Right lobe of liver (tissue), 6 donors: ENCODE data around the gene SV2C. TPM values are rescaled to one million over a fixed set of nuclear protein-coding genes. Genes with fewer than 3 reads are reported as not detected.

Experiments used
- ATAC-seq, 4 donors: fragments of 200-7000 bp; cut with Tn5 transposase; one replicate each; pipeline ENCODE4 v1.9.1; 2020; ENCODE audit warnings: mild to moderate bottlenecking in 4 of 4, moderate library complexity in 4 of 4
- DNase-seq, 3 donors: peaks; one replicate each; pipeline ENCODE4 v3.0.0-alpha.2; 2020
- H3K27ac ChIP-seq, 3 donors: fragments of 200-600 bp; one replicate each; pipeline ENCODE4 v1.8.0; 2022
- H3K27me3 ChIP-seq, 2 donors: fragments of 200-600 bp; one replicate each; pipeline ENCODE4 v1.8.0; 2022
- H3K36me3 ChIP-seq, 4 donors: fragments of 200-600 bp; sonication (generic) in 1 of 4; one replicate each; pipeline versions ENCODE4 v1.5.1 to v1.8.0; 2017 to 2022; ENCODE audit warnings: control low read depth in 1 of 4
- H3K4me1 ChIP-seq, 4 donors: fragments of 200-600 bp; sonication (generic) in 1 of 4; one replicate each; pipeline versions ENCODE4 v1.5.1 to v1.8.0; 2017 to 2022; ENCODE audit warnings: control low read depth in 1 of 4
- H3K4me3 ChIP-seq, 3 donors: fragments of 200-600 bp; one replicate each; pipeline ENCODE4 v1.8.0; 2022
- H3K9me3 ChIP-seq, 4 donors: fragments of 200-600 bp; sonication (generic) in 1 of 4; one replicate each; pipeline versions ENCODE4 v1.5.1 to v1.8.0; 2017 to 2022; ENCODE audit warnings: control low read depth in 1 of 4
- CTCF ChIP-seq, 4 donors: fragments of 200-600 bp in 3 of 4; fragments of 450-650 bp in 1 of 4; IDR thresholded peaks; one replicate each; pipeline versions ENCODE4 v1.5.1 to v1.8.0; 2016 to 2022; ENCODE audit warnings: antibody characterized with exemption in 4 of 4, mild to moderate bottlenecking in 2 of 4
- POLR2A ChIP-seq: fragments of 450-650 bp; IDR thresholded peaks from one replicate; pipeline ENCODE4 v1.6.1; 2017; ENCODE audit warnings: antibody characterized with exemption, mild to moderate bottlenecking
- WGBS: methylation state at CpG from one replicate; pipeline ENCODE4 v1.1.6; 2018; ENCODE audit warnings: low coverage, low lambda C conversion rate; ENCODE audit not compliant: insufficient coverage; ENCODE audit errors: missing lambda C conversion rate; 5-methylcytosine and 5-hydroxymethylcytosine counted together
- intact Hi-C, 2 donors: fragments of 100-400 bp; cut with DNase I; formaldehyde crosslinking; loops; one replicate each; pipeline versions ENCODE4 v1.11.2 to v1.14.1; 2022
- total RNA-seq, 6 experiments: library from RNA; depleted of rRNA in 2 of 6; stranded (reverse); fragments of >200 nt in 2 of 6; fragmentation: NEBNext Ultra II Directional in 3 of 6; extraction: Animal tissue kit (Norgen Biotek cat#: 25700) in 3 of 6; gene quantifications; one replicate each; pipeline versions ENCODE4 v1.1.0 to v1.2.4, GENCODE V29; 2016 to 2023
- donor health status: DM: no; HTN: yes; CAD: no.
- donor health status: DM: no; HTN: no; CAD: no.
- donor health status: DM: no; HTN: no; CAD: no.
- donor health status: DM: no; HTN: yes; CAD: no.
- donor health status: DM: no; HTN: yes; CAD: no.

SV2C gene
- total RNA-seq, 6 experiments from 2014 or later, result under 0.01 to 0.05 (median 0.01) TPM; not detected in 2

GRCh38 chr5:76303921-76304320 lies 220.7 kb downstream of the SV2C start:
- 34% methylated on average over 4 of the region's 7 CpGs for WGBS
- ATAC-seq (peak; percentile 67 to 80 (median 76)), DNase-seq (peak; percentile 69 to 74 (median 72))
- Histone ChIP-seq H3K9me3 (no peaks in the 10 kb centered on the region), H3K36me3 (no peaks in the 10 kb centered on the region), H3K4me1 (peaks cover 0 to 42% (median 12%) of the 10 kb centered on the region in 4 donors), H3K27ac (peak overlapping the region; percentile 36 to 50 (median 39)), H3K4me3 (no peak overlapping the region), H3K27me3 (no peaks in the 10 kb centered on the region)
- TF ChIP-seq CTCF (IDR thresholded peaks at IDR 0.05) (no peak), POLR2A (peak; percentile 9)
- intact Hi-C loops, result no loop called here

GRCh38 chr5:76305269-76305668 lies 222.1 kb downstream of the SV2C start:
- H3K9me3 ChIP-seq, result no peaks in the 10 kb centered on the region
- intact Hi-C loops, result no loop called here
- no peak overlapping the region for H3K4me3 ChIP-seq
- DNase-seq, result no peak
- H3K4me1 ChIP-seq, result peaks cover 0 to 32% (median 9%) of the 10 kb centered on the region in 4 donors
- TF ChIP-seq CTCF (IDR thresholded peaks at IDR 0.05), result no peak
- no peak for TF ChIP-seq POLR2A
- no peaks in the 10 kb centered on the region for H3K27me3 ChIP-seq
- H3K27ac ChIP-seq, result peak overlapping the region in 1 of 3 donors; percentile 52
- H3K36me3 ChIP-seq, result no peaks in the 10 kb centered on the region
- 45% methylated on average over 2 of the region's 2 CpGs for WGBS
- ATAC-seq, result peak; percentile 29 to 46 (median 42)

- WGBS, result 80% methylated on average over 1 of the region's 1 CpG
- peaks cover 0 to 32% (median 9%) of the 10 kb centered on the region in 4 donors for H3K4me1 ChIP-seq
- H3K27me3 ChIP-seq, result no peaks in the 10 kb centered on the region
- no peak for ATAC-seq
- DNase-seq, result no peak
- H3K9me3 ChIP-seq, result no peaks in the 10 kb centered on the region
- H3K36me3 ChIP-seq, result no peaks in the 10 kb centered on the region
- TF ChIP-seq CTCF (IDR thresholded peaks at IDR 0.05), result no peak
- no peak for TF ChIP-seq POLR2A
- H3K4me3 ChIP-seq, result no peak overlapping the region
- intact Hi-C loops, result no loop called here
- H3K27ac ChIP-seq, result no peak overlapping the region
These were observed 222.6 kb downstream of the SV2C start for GRCh38 chr5:76305775-76306174.

GRCh38 chr5:76310208-76310607 lies 227.0 kb downstream of the SV2C start:
- intact Hi-C loops, result no loop called here
- no peak overlapping the region for H3K4me3 ChIP-seq
- no peak for DNase-seq

More at GRCh38 chr5:76310208-76310607, 227.0 kb downstream of the SV2C start:
- Histone ChIP-seq H3K36me3 (no peaks in the 10 kb centered on the region), H3K4me1 (peaks cover 0 to 7% (median 0%) of the 10 kb centered on the region in 4 donors), H3K9me3 (no peaks in the 10 kb centered on the region), H3K27me3 (no peaks in the 10 kb centered on the region), H3K27ac (no peak overlapping the region)
- TF ChIP-seq CTCF (IDR thresholded peaks at IDR 0.05) (no peak), POLR2A (no peak)
- WGBS, result 93% methylated on average over 1 of the region's 1 CpG
- ATAC-seq, result no peak
